Stimulated activated CD8-positive, alpha-beta memory T cell treated with anti-CD3 and anti-CD28 coated beads, Interleukin-4, amount 100 ng/mL, for 4 hours (primary cell): ENCODE measurements around the gene BANF2.
"Not testable (repeated sequence)": the region's sequence is repeated elsewhere in the genome, so short reads cannot be mapped to it uniquely, and the experiment has no call there.

Experiments
- DNase-seq, 2 donors: peaks; one replicate each; pipeline ENCODE4 v3.0.0-alpha.2; 2020; ENCODE audit warnings: low read depth in 2 of 2, low spot score in 1 of 2

Gene BANF2

DNA sequence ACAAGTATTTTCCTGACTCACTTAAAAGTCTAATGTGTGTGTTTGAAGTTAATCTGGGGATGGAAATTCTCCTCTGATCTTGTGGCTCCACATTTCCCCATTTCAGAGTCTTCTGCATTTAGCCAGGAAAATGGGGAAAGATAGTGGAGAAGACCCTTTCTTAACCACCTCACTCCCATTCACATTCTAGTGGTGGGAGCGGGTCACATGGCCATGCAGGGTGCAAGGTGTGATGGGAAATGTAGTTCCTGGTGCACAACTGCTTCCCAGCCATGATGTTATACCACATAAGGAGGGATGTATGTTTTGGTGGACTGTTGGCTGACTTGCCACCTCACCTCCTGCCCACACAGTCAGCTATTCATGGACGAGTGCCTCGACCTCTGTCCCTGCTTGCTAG, 61.8 kb downstream of the BANF2 start:
- no peak for DNase-seq

DNA sequence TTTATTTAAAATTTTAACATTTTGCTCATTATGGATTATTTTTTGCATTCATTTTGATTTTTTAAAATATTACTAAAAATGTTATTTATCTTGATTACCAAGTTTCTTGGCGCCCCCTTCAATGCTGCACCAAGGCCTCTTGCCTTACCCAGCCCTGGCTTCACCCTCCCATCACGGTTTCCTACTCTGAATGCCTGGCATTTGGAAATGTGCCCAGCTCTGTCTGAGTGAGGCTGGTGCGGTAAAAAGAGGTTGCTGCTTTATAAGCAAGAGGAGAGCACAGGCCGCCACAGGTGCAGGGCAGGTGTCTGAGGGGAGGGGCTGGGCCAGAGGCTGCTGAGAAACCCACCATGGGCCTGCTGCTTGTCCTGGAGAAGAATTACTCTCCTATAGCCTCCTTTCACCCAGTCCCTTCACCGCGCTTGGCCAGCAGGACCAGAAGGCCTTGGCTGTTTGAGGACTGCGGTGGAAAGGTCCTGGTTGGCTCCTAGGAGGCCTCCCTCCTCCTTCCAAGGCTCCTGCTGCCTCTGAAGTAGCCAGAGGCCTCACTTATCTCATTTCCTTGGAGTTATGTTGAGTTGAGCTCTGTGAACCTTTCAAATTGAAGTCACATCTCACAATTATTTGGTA, 62.6 kb downstream of the BANF2 start:
- DNase-seq: no peak

DNA sequence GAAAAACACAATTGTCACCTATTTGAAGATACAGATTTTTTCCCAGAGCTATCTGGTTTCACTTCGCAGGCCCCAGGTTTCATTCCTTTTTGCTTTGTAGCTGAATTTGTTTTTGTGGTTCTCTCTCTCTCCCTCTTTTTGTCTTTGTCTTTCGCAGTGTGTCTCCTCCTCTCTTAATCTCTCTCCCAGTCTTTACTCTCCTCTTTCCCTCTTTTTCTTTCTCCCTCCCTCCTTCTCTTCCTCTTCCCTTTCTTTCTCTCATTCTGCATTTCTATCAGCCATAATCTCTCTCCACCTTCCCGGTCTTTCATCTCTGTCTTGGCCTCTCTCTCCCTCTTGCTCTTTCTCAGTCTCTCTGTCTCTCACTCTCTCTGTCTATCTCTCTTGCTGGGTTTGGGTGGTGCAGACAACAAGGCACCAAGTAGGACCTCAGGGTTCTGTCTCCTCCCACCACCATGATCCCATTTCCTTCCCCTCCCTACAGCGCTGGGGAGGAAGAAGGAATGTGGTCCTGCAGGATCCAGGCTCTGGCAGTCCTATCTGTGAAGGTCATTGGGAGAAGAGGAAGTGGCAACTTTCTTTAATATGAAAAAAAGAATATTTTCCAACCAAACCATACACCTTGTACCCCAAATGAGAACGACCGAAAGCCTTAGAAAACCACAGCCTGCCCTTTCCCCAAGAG, 63.2 kb downstream of the BANF2 start:
- DNase-seq: no peak

DNA sequence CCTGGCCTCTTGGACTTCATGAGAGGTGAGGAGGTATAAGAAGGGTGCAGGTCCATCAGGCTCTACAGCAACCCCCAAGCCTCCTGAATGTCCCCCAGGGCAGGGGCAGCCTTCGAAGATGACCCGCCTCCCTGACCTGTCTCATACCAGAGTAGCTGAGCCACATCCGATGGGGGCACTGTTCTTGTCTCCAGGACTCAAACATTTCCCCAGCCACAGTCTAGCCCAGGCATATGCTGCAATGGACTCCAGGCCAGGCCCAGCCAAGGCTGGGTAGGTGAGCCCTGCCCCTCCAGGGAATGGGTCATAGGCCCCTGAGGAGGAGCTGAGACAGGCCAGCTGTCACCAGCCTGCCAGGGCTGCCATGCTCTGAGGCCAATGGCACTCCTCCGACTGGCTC, 65.3 kb downstream of the BANF2 start:
- DNase-seq: no peak

DNA sequence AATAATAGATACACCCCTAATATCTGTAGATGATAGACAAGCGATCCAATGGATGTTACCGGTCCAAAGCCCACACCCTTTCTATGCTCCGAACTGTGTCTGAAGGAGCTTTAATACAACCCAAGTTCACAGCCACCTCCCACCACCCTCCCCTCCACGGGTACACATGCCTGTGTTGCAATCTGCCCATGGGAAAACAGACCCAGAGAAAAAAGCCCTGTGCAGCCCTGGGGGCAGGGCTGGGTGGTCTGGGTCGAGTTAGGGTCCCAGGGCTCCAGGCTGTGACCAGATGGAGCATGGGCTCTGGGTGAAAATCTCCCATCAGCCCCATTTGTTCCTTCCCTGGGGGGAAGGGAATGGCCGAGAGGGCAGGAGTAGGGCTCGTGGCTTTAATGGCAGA, 65.8 kb downstream of the BANF2 start:
- no peak for DNase-seq

DNA sequence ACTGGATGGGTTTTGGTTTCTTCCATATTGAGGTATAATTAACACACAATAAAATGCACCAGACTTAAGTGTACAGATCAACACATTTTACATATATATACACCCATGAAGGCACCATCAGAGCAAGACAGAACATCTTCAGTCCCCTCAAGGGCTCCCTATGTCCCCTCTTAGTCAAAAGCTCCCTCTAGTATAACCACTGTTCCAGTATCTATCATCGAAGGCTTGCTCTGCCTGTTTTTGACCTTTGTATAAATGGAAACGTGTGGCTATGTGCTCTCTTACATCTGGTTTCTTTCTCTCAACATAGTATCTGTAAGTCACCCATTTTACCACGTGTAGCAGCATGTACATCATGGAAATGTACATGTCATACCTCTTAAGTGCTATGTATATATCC, 66.5 kb downstream of the BANF2 start:
- DNase-seq: no peak

DNA sequence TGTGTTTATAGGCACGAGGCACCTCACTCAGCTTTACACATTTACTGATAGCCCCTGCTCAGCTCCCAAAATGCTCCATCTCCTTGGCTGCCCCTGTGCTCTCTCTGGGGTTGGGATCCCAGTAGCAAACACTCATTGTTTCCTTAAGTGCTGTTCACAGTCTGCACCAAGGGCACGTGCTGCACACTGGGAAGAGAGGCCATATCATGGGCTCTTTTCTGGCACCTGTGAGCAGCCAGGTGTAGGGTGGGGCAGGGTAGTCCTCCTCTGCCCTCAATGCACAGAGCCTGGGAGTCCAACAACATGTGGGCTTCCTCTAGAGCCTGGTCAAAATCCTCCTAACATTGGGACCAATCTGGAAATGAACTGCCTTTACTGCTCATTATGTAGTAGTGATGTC, 67.9 kb downstream of the BANF2 start:
- DNase-seq: no peak

DNA sequence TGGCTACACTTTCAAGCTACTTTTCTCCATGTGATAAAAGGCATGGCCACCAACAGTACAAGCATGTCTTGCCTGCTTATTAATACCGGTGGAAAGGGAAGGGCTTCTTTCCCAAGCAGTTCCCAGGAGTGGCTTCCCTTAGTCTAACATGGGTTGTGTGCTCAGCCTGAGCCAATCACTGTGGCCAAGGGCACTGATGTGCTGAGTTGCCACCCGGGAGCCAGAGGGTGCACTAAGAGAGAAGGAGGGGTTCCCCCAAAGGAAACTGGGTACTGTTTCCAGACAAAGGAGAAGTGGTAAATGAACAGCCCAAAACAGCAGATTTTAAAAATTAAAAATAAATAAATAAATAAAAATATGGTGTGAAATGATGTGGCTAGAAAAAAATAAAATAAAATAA, 68.5 kb downstream of the BANF2 start:
- no peak for DNase-seq

DNA sequence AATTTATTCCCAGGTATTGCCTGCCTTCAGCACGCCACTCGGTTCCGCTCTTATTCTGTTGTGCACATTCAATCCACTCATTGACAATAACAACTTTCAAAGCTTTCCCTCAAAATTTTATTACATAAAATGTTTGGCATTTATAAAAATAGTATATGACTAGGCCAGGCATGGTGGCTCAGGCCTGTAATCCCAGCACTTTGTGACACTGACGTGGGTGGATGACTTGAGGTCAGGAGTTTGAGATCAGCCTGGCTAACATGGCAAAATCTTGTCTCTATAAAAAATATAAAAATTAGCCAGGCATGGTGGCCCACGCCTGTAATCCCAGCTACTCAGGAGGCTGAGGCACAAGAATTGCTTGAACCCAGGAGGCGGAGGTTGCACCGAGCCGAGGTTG, 70.0 kb downstream of the BANF2 start:
- not testable (repeated sequence) for DNase-seq

DNA sequence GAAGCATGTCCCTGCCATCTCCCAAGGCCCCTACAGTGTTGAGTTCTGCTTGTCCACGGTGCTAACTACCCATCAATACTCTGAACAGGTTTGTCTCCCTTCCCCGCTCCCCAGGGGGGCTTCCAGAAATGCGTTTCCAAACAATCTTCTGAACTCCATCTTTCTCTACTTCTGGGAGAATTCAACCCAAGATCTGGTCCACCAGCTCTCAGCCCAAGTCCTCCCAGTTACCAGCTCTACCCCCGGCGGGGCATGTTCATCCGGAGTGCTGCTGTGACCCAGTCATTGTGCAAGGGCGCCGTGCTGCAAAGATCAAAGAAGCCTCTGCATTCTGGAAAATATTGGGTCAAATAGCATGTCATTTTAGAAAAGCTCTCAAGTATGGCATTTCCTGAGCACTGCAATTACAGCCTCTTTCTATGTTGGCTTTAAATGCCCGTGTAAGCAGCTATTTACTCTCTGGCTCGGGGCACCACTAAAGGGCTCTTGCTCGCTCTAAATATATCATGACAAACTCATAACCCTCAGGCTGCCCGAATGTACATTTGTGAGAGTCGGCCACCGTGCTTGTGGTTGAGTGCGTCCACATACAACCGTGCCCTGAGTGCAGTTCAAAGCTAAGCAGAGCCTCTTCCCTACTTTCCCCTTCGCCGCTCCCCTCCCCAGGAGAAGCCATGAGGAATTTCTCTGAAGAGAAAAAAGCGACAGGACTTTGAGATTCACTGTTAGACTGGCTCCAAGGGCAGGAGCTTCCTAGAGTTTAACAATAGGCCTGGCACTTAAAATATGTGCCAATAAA, 71.6 kb downstream of the BANF2 start:
- no peak for DNase-seq

DNA sequence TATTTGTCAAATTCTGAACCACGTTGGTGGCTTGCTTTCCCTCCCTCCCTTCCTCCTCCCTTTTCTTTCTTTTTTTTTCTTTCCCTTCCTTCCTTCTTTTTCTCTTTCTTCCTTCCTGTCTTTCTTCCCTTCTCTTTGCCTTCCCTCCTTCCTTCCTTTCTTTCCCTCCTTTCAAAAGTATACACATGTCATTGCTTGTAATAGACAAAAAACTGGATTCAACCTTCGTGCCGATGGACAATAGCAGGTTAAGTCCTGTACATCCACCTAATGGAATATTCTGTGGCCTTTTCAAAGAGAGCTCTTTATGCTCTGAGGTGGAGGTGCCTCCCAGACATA, 72.2 kb downstream of the BANF2 start:
- no peak for DNase-seq

DNA sequence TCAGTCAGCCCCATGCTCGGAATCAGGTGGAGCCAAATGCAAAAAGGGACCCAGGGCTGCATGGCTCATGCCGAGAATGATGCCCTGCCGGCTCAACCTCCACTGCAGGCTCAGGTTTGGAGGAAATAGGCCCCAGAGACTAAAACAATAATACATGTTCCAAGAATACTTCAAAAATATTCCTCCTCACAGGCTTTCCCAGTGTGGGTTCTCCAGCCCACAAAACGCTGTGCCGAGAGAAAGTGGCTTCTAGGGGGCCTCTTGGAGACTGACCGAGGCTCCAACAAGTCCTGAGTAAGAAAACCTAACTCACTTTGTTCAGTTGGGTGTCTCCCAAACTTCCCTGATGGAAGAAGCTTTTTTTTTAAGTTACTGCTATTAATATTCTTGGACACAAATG, 73.9 kb downstream of the BANF2 start:
- no peak for DNase-seq

DNA sequence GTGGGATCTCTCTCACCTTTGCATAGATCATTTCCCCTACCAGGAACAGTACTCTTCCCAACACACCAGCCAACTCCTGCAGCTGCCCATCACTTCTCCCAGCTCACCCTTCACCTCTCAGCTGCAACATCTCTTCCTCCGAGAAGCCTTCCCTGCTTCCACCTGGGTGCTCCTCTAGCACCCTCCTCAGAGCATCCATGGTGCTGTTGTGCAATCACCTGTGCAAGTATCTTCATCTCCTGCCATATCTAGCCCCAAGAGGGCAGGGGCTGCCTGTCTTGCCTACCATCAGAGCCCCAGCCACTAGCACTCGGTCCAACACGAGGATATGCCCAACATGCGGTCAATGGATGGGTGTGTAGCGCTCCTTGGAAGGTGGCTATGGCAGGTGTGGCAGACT, 75.8 kb downstream of the BANF2 start:
- no peak for DNase-seq

DNA sequence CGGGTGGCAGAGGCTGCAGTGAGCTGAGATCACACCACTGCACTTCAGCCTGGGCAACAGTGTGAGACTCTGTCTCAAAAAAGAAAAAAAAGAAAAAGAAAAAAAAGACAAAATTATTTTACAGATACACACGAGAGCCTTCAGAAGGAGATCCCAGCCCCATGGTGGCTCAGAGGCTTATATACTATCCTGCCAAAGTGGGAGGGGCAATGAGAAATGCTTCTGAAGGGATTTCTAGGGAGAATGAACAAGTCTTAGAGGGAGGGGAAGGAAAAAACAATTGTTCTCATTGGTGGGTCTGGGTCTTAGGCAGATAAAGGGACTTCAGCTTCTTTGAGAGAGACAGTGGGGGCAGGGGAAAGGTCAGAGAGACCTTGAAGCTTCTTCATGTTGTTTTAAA, 76.8 kb downstream of the BANF2 start:
- DNase-seq: no peak

DNA sequence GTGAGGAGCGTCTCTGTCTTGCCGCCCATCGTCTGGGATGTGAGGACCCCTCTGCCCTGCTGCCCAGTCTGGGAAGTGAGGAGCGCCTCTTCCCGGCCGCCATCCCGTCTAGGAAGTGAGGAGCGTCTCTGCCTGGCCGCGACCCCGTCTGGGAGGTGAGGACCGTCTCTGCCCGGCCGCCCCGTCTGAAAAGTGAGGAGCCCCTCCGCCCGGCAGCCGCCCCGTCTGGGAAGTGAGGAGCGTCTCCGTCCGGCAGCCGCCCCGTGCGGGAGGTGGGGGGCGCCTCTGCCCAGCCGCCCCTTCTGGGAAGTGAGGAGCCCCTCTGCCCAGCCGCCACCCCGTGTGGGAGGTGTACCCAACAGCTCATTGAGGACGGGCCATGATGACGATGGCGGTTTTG, 79.2 kb downstream of the BANF2 start:
- DNase-seq: not testable (repeated sequence)

DNA sequence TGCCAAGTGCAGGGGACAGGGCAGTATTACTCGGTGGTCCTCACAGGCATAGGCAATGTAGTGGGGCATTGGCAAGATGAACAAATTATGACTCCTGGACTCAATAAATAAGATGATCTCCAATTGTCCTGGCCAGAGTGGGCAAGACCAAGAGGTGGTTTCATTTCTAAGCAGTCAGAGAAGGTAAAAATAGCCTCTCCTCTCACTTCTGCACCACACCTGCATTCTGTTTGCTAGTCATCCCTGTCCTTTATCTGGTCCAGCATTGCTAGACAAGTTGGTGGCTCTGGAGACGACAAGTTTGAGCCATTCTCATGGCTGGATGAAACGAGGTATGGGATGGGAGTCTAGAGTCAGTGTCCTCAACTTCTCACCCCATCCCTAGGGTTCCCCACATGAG, 83.0 kb downstream of the BANF2 start:
- no peak for DNase-seq

DNA sequence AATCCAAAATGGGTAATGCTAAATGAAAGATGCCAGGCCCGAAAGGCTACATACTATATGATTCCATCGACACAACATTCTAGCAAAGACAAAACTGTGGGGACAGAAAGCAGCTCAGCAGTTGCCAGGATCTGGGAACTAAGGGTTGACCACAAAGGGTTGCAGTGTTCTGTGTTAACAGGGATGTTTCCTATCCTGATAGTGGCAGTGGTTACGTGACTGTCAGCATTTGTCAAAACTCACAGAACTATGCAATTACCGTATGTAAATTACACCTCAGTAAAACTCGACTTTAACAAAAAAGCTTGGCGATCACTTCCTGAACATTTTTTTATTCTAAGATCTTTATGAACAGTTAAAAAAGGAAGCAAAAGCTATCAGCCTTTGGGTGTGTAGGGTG, 83.9 kb downstream of the BANF2 start:
- no peak for DNase-seq

DNA sequence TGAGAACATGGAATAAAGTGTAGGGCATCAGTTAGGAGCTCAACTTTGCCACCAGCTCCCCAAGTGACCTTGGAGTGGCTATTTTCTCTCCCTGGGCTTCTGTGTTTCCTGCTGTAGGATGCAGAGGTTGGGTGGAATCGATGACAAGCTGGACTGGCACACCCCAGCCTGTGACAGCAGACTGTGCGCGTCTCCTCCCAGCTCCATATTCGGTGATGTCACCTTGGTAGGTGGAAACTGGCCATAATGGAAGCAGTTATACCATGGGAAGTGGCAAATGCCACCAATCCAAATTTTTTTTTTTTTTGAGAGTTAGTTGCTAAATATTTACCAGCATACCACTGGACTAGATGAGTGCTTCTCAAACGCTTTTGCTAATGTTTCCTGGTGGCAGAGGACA, 85.2 kb downstream of the BANF2 start:
- DNase-seq: no peak
